PC-3 (cell line): ENCODE results near the gene CPA1.

Experiments
- CTCF ChIP-seq: fragments of 300-600 bp; sonication (generic); conservative IDR thresholded peaks from 2 replicates; pipeline ENCODE4 v1.5.1; 2017; ENCODE audit warnings: antibody characterized with exemption, low read depth, mild to moderate bottlenecking, low read length
- EZH2 ChIP-seq: fragments of 300-600 bp; sonication (generic); IDR thresholded peaks from one replicate; pipeline ENCODE4 v1.6.1; 2017; ENCODE audit warnings: antibody characterized with exemption, mild to moderate bottlenecking, low read length; ENCODE audit not compliant: unreplicated experiment
- EZH2phosphoT487 ChIP-seq: fragments of 300-600 bp; sonication (generic); IDR thresholded peaks from 2 replicates; pipeline ENCODE4 v1.6.1; 2018; ENCODE audit warnings: mild to moderate bottlenecking, antibody characterized with exemption, low read length, borderline replicate concordance

GRCh38 chr7:130369831-130370550, 10.3 kb upstream of the CPA1 start:
- TF ChIP-seq CTCF = no peak
- no peak for TF ChIP-seq EZH2phosphoT487
- TF ChIP-seq EZH2 = no peak
